Measurements from ENCODE around the gene ARPIN.
"Not testable (repeated sequence)": the region's sequence is repeated elsewhere in the genome, so short reads cannot be mapped to it uniquely, and the experiment has no call there.

ARPIN gene

GRCh38 chr15:89877083-89877425 is 35.7 kb downstream of the ARPIN start:
- DNase-seq: no peak

GRCh38 chr15:89876396-89877082 is 36.2 kb downstream of the ARPIN start:
- no peak for DNase-seq

- DNase-seq: no peak
Measured at GRCh38 chr15:89875741-89876140, 37.0 kb downstream of the ARPIN start.

- peak; percentile 68 for DNase-seq
Measured at GRCh38 chr15:89874926-89875564, 37.7 kb downstream of the ARPIN start.

GRCh38 chr15:89870688-89871288 is 42.0 kb downstream of the ARPIN start:
- no peak for DNase-seq

GRCh38 chr15:89870006-89870405 is 42.7 kb downstream of the ARPIN start:
- no peak for DNase-seq

- not testable (repeated sequence) for DNase-seq
Measured at GRCh38 chr15:89869490-89869889, 43.3 kb downstream of the ARPIN start.

- DNase-seq: no peak
Measured at GRCh38 chr15:89864958-89865739, 47.6 kb downstream of the ARPIN start.

GRCh38 chr15:89863918-89864317 is 48.8 kb downstream of the ARPIN start:
- DNase-seq: no peak

- DNase-seq: no peak
Measured at GRCh38 chr15:89860891-89861290, 51.9 kb downstream of the ARPIN start.

- no peak for DNase-seq
Measured at GRCh38 chr15:89860431-89860830, 52.3 kb downstream of the ARPIN start.

- DNase-seq: no peak
Measured at GRCh38 chr15:89858661-89859458, 53.9 kb downstream of the ARPIN start.

- no peak for DNase-seq
Measured at GRCh38 chr15:89857673-89858072, 55.1 kb downstream of the ARPIN start.

GRCh38 chr15:89855948-89856347 is 56.8 kb downstream of the ARPIN start:
- no peak for DNase-seq

GRCh38 chr15:89854863-89855262 is 57.9 kb downstream of the ARPIN start:
- not testable (repeated sequence) for DNase-seq

- DNase-seq: no peak
Measured at GRCh38 chr15:89852342-89852995, 60.3 kb downstream of the ARPIN start.

GRCh38 chr15:89851673-89852341 is 60.9 kb downstream of the ARPIN start:
- no peak for DNase-seq

- DNase-seq: no peak
Measured at GRCh38 chr15:89848970-89849292, 63.8 kb downstream of the ARPIN start.

- DNase-seq: no peak
Measured at GRCh38 chr15:89847101-89847500, 65.7 kb downstream of the ARPIN start.

GRCh38 chr15:89845305-89845893 is 67.4 kb downstream of the ARPIN start:
- peak; percentile 92 for DNase-seq
